Ascending aorta (tissue), 2 donors: Measurements from ENCODE around the gene DTX2. TPM values are rescaled to one million over a fixed set of nuclear protein-coding genes. Genes with fewer than 3 reads are reported as not detected.
"Not testable (repeated sequence)": the region's sequence is repeated elsewhere in the genome, so short reads cannot be mapped to it uniquely, and the experiment has no call there.

ENCODE experiments used
- DNase-seq, 2 donors: peaks; one replicate each; pipeline ENCODE4 v3.0.0-alpha.2; 2019; ENCODE audit warnings: low spot score in 2 of 2
- H3K27ac ChIP-seq, 2 donors: fragments of 200-600 bp; sonication (generic); one replicate each; pipeline ENCODE4 v1.5.1; 2016 to 2017; ENCODE audit warnings: mild to moderate bottlenecking in 1 of 2
- H3K27me3 ChIP-seq: fragments of 200-600 bp; sonication (generic); one replicate; pipeline ENCODE4 v1.5.1; 2017
- H3K36me3 ChIP-seq, 2 donors: fragments of 200-600 bp; sonication (generic); one replicate each; pipeline ENCODE4 v1.5.1; 2016
- H3K4me1 ChIP-seq, 2 donors: fragments of 200-600 bp; sonication (generic); one replicate each; pipeline ENCODE4 v1.5.1; 2016 to 2017; ENCODE audit warnings: mild to moderate bottlenecking in 1 of 2
- H3K4me3 ChIP-seq, 2 donors: fragments of 200-600 bp; sonication (generic); one replicate each; pipeline ENCODE4 v1.5.1; 2016 to 2017; ENCODE audit warnings: mild to moderate bottlenecking in 1 of 2
- H3K9me3 ChIP-seq, 2 donors: fragments of 200-600 bp; sonication (generic); one replicate each; pipeline ENCODE4 v1.5.1; 2016
- CTCF ChIP-seq, 3 experiments: fragments of 200-600 bp in 2 of 3; fragments of 450-650 bp in 1 of 3; sonication (generic) in 2 of 3; IDR thresholded peaks; one replicate each; pipeline ENCODE4 v1.5.1; 2016 to 2019; ENCODE audit warnings: antibody characterized with exemption in 3 of 3, mild to moderate bottlenecking in 1 of 3, moderate library complexity in 1 of 3
- intact Hi-C: fragments of 100-400 bp; cut with DNase I; formaldehyde crosslinking; loops from one replicate; pipeline ENCODE4 v1.15.1; 2023
- total RNA-seq: library from RNA; depleted of rRNA; stranded (reverse); fragments of >200 nt; gene quantifications from one replicate; pipeline ENCODE4 v1.1.0, GENCODE V29; 2016

DTX2 gene
- total RNA-seq, 1 donor from 2014 or later = 61.9 TPM

GRCh38 chr7:76504351-76505167 lies 43.0 kb downstream of the DTX2 start:
- H3K4me1 ChIP-seq, intact Hi-C loops, H3K27me3 ChIP-seq, DNase-seq, H3K27ac ChIP-seq, H3K9me3 ChIP-seq, H3K4me3 ChIP-seq: not testable (repeated sequence)
- H3K36me3 ChIP-seq = peaks cover 15 to 30% of the 10 kb centered on the region in 2 donors

GRCh38 chr7:76505168-76506080 lies 43.9 kb downstream of the DTX2 start:
- Histone ChIP-seq H3K27me3 (no peaks in the 10 kb centered on the region), H3K9me3 (no peaks in the 10 kb centered on the region), H3K36me3 (peaks cover 15 to 30% of the 10 kb centered on the region in 2 donors), H3K27ac (no peak overlapping the region), H3K4me1 (no peaks in the 10 kb centered on the region), H3K4me3 (no peak overlapping the region)
- intact Hi-C loops = no loop called here
- no peak for TF ChIP-seq CTCF (IDR thresholded peaks at IDR 0.05)
- no peak for DNase-seq

GRCh38 chr7:76506081-76506440 lies 44.6 kb downstream of the DTX2 start:
- DNase-seq = no peak
- TF ChIP-seq CTCF (IDR thresholded peaks at IDR 0.05) = no peak
- no peaks in the 10 kb centered on the region for H3K9me3 ChIP-seq
- H3K36me3 ChIP-seq = peaks cover 15 to 30% of the 10 kb centered on the region in 2 donors
- no peak overlapping the region for H3K27ac ChIP-seq
- intact Hi-C loops = no loop called here
- no peaks in the 10 kb centered on the region for H3K27me3 ChIP-seq
- no peak overlapping the region for H3K4me3 ChIP-seq
- no peaks in the 10 kb centered on the region for H3K4me1 ChIP-seq

DNA sequence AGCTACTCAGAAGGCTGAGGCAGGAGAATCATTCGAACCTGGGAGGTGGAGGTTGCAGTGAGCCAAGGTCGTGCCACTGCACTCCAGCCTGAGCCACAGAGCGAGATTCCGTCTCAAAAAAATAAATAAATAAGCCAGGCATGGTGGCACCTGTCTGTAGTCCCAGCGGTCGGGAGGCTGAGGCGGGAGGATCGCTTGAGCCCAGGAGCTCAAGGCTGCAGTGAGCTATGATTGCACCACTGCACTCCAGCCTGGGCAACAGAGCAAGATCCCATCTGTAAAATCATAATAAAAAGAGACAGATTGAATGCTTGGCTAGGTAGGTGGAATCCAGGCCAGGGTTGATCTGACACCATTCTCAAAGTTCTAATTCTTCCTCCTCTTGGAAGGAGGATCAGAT lies 45.1 kb downstream of the DTX2 start:
- DNase-seq, intact Hi-C loops, H3K9me3 ChIP-seq, H3K4me3 ChIP-seq, H3K27ac ChIP-seq, H3K27me3 ChIP-seq, H3K4me1 ChIP-seq: not testable (repeated sequence)
- peaks cover 15 to 30% of the 10 kb centered on the region in 2 donors for H3K36me3 ChIP-seq

DNA sequence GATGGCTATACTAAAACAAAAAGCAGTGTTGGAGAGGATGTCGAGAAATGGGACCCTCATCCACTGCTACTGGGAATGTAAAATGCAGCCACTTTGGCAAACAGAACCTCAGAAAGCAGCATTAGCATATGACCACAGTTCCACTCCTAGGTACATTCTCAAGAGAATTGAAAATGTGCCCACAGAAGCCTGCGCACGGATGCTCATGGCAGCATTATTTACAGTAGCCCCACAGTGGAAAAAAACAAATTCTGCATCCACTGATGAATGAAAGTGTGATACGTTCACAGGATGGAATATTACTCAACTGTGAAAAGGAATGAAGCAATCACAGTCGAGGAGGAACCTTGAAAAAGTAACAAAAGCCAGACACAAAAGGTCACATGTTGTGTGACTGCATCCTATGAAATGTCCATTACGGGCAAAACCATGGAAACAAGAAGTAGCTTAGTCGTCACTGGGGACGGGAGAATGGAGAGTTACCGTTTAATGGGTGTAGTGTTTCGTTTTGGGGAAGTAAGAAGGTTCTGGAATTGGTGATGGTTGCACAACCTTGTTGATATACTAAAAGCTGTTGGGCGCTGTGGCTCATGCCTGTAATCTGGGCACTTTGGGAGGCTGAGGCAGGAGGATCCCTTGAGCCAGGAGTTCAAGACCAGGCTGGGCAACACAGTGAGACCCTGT lies 46.4 kb downstream of the DTX2 start:
- Histone ChIP-seq H3K9me3 (no peaks in the 10 kb centered on the region), H3K4me1 (no peaks in the 10 kb centered on the region), H3K36me3 (peaks cover 14 to 22% of the 10 kb centered on the region in 2 donors), H3K27ac (no peak overlapping the region), H3K4me3 (no peak overlapping the region), H3K27me3 (no peaks in the 10 kb centered on the region)
- no peak for TF ChIP-seq CTCF (IDR thresholded peaks at IDR 0.05)
- DNase-seq = no peak
- intact Hi-C loops = no loop called here

DNA sequence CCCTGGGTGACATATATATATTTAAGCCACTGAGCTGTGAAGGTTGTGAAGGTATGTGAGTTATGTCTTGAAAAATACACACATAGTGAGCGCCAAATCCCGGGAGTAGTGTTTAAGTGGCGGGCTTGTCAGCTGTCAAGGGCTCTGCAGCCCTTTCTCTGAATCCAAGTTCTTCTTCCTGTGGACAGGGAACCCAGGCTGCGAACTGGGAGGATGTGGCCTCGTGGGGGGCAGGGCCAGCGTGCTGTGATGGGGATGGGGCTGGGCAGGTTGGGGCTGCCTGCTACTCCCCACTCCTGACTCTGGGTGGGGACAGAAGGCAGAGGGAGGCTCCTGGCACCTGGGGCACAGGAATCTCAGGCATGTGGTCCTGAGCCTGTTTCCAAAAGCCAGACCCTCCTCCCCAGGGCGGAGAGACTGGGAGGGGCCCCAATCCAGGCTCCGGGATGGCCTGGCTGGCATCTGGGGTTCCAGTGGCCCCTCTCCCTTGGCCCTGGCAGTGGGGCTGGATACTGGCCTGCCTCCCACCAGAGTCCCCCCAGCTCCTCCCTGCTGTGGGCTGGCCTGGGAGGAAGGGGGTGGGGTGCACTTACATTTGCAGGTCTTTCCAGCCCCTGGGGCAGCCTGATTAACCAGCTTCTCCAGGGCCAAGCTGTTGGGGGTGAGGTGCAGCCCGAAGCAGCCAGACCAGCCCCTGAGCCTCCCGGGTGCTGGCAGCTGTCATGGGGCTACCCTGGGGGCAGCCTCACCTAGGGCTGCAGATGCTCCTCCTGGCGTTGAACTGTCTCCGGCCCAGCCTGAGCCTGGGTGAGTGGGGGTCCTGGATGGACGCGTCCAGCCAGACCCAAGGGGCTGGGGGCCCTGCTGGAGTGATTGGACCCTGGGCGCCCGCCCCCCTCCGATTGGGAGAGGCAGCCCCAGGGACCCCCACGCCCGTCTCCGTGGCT lies 48.7 kb downstream of the DTX2 start, which contains the start of gene UPK3B:
TSS of gene UPK3B (plus strand) at position 622 of the 947 bp plus-strand sequence. CDS start at position 723, 101 bp downstream.
- Histone ChIP-seq H3K27ac (no peak within 1 kb of the TSS), H3K36me3 (peaks cover 10 to 12% of the 10 kb centered on the region in 2 donors), H3K27me3 (no peaks in the 10 kb centered on the region), H3K4me1 (no peaks in the 10 kb centered on the region), H3K9me3 (no peaks in the 10 kb centered on the region), H3K4me3 (no peak within 1 kb of the TSS)
- TF ChIP-seq CTCF (IDR thresholded peaks at IDR 0.05) = no peak
- intact Hi-C loops = no loop called here
- DNase-seq = no peak

DNA sequence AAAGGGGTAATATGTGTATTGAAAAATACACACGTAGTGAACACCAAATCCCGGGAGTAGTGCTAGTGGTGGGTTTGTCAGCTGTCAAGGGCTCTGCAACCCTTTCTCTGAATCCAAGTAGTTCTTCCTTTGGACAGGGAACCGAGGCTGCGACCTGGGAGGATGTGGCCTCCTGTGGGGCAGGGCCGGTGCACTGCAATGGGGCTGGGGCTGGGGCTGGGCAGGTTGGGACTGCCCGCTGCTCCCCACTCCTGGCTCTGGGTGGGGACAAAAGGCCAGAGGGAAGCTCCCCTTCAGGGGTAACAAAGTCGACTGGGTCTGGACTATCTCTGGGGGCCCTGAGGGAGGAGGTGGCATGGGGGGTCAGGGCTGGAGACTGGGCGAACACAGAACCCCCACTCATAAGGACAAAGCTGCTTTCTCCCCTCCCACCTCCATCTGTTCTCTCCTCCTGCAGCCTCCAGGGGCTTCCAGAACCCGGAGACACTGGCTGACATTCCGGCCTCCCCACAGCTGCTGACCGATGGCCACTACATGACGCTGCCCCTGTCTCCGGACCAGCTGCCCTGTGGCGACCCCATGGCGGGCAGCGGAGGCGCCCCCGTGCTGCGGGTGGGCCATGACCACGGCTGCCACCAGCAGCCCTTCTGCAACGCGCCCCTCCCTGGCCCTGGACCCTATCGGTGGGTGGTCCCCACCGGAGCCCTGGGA lies 49.8 kb downstream of the DTX2 start:
- intact Hi-C loops = not testable (repeated sequence)

More for the DNA sequence above, 49.8 kb downstream of the DTX2 start:
- DNase-seq, H3K36me3 ChIP-seq, H3K4me3 ChIP-seq, H3K9me3 ChIP-seq, H3K27ac ChIP-seq, H3K27me3 ChIP-seq, H3K4me1 ChIP-seq: not testable (repeated sequence)
